KMS-11 (cell line): ENCODE data around the gene MAP7.

Experiments used
- H2AFZ ChIP-seq: fragments of 200-600 bp; sonication (generic); 2 replicates; pipeline ENCODE4 v1.6.1; 2016; ENCODE audit warnings: antibody characterized with exemption, mixed run types, low read depth
- H3K27ac ChIP-seq: fragments of 200-600 bp; sonication (generic); 2 replicates; pipeline ENCODE4 v1.6.1; 2016; ENCODE audit warnings: mild to moderate bottlenecking, mixed run types
- H3K27me3 ChIP-seq: fragments of 200-600 bp; sonication (generic); 2 replicates; pipeline ENCODE4 v1.6.1; 2017; ENCODE audit warnings: mild to moderate bottlenecking, low read depth, mixed run types, moderate library complexity; ENCODE audit not compliant: insufficient read depth
- H3K36me3 ChIP-seq: fragments of 200-600 bp; sonication (generic); 2 replicates; pipeline ENCODE4 v1.6.1; 2017; ENCODE audit warnings: mild to moderate bottlenecking, mixed run types; ENCODE audit not compliant: insufficient read depth
- H3K4me1 ChIP-seq: fragments of 200-600 bp; sonication (generic); 2 replicates; pipeline ENCODE4 v1.6.1; 2016; ENCODE audit warnings: mild to moderate bottlenecking, low read depth, mixed run types; ENCODE audit not compliant: poor library complexity, severe bottlenecking
- H3K4me2 ChIP-seq: fragments of 200-600 bp; sonication (generic); 2 replicates; pipeline ENCODE4 v1.7.0; 2016; ENCODE audit warnings: mild to moderate bottlenecking, mixed run types
- H3K4me3 ChIP-seq: fragments of 200-600 bp; sonication (generic); IDR thresholded peaks from 2 replicates; pipeline ENCODE4 v1.6.1; 2017; ENCODE audit warnings: low read depth, low read length, mixed read lengths; ENCODE audit not compliant: insufficient read depth
- H3K79me2 ChIP-seq: fragments of 200-600 bp; sonication (generic); 2 replicates; pipeline ENCODE4 v1.6.1; 2016; ENCODE audit warnings: low read depth, mixed run types; ENCODE audit not compliant: insufficient read depth
- H3K9ac ChIP-seq: fragments of 200-600 bp; sonication (generic); 2 replicates; pipeline ENCODE4 v1.6.1; 2016; ENCODE audit warnings: mild to moderate bottlenecking, mixed run types
- H4K20me1 ChIP-seq: fragments of 200-600 bp; sonication (generic); 2 replicates; pipeline ENCODE4 v1.6.1; 2016; ENCODE audit warnings: mild to moderate bottlenecking, mixed run types; ENCODE audit not compliant: insufficient read depth
- CTCF ChIP-seq: fragments of 200-600 bp; sonication (generic); conservative IDR thresholded peaks from 2 replicates; pipeline ENCODE4 v1.6.1; 2017; ENCODE audit warnings: low read depth, mild to moderate bottlenecking, antibody characterized with exemption, low read length, moderate library complexity, mixed read lengths

Gene MAP7

GRCh38 chr6:136425793-136426192 lies 124.4 kb downstream of the MAP7 start:
- Histone ChIP-seq H3K27ac (no peak overlapping the region), H3K79me2 (no peaks in the 10 kb centered on the region), H2AFZ (no peak overlapping the region), H3K9ac (no peak overlapping the region), H3K36me3 (no peaks in the 10 kb centered on the region), H3K4me1 (no peaks in the 10 kb centered on the region), H3K27me3 (no peaks in the 10 kb centered on the region), H3K4me3 (no peak overlapping the region), H3K4me2 (no peak overlapping the region), H4K20me1 (no peaks in the 10 kb centered on the region)
- TF ChIP-seq CTCF: no peak

GRCh38 chr6:136424901-136425300 lies 125.3 kb downstream of the MAP7 start:
- Histone ChIP-seq H3K27ac (no peak overlapping the region), H2AFZ (no peak overlapping the region), H3K4me2 (no peak overlapping the region), H3K4me3 (no peak overlapping the region), H3K27me3 (no peaks in the 10 kb centered on the region), H3K36me3 (no peaks in the 10 kb centered on the region), H3K9ac (no peak overlapping the region), H3K79me2 (no peaks in the 10 kb centered on the region), H3K4me1 (no peaks in the 10 kb centered on the region), H4K20me1 (no peaks in the 10 kb centered on the region)
- TF ChIP-seq CTCF: no peak

- no peaks in the 10 kb centered on the region for H3K27me3 ChIP-seq
- H3K4me1 ChIP-seq: no peaks in the 10 kb centered on the region
- no peak overlapping the region for H2AFZ ChIP-seq
- H3K27ac ChIP-seq: no peak overlapping the region
- no peak overlapping the region for H3K4me3 ChIP-seq
- H4K20me1 ChIP-seq: no peaks in the 10 kb centered on the region
- no peak overlapping the region for H3K9ac ChIP-seq
- TF ChIP-seq CTCF: no peak
- no peak overlapping the region for H3K4me2 ChIP-seq
- no peaks in the 10 kb centered on the region for H3K36me3 ChIP-seq
- H3K79me2 ChIP-seq: no peaks in the 10 kb centered on the region
Observed at GRCh38 chr6:136424450-136424849, 125.8 kb downstream of the MAP7 start.

- TF ChIP-seq CTCF: no peak
- H2AFZ ChIP-seq: no peak overlapping the region
- no peak overlapping the region for H3K9ac ChIP-seq
- H4K20me1 ChIP-seq: no peaks in the 10 kb centered on the region
- H3K79me2 ChIP-seq: no peaks in the 10 kb centered on the region
- H3K27ac ChIP-seq: no peak overlapping the region
- no peak overlapping the region for H3K4me3 ChIP-seq
- no peak overlapping the region for H3K4me2 ChIP-seq
- no peaks in the 10 kb centered on the region for H3K36me3 ChIP-seq
- H3K27me3 ChIP-seq: no peaks in the 10 kb centered on the region
- H3K4me1 ChIP-seq: no peaks in the 10 kb centered on the region
Observed at GRCh38 chr6:136421537-136422158, 128.6 kb downstream of the MAP7 start.
